ENCODE results near the gene GPC5.

DNA sequence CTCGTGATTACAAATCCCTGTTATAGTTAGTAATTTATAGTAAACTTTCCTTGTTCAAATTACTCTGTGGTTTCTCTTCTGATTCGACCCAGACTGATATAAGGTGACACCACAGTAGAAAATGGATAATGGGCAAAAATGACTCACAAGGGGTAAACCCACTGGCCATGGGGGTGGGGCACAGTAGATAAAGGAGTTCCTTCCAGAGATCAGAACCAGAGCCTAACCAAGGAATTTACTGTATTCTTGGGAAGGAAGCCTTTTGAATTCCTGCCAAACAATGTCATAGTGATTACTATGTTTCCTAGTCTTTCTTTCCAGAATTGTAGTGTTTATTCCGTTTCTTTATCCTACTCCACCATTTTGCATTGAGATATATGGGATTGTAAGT lies 29.0 kb upstream of the GPC5 start:
- TF ChIP-seq, protein P1, sequence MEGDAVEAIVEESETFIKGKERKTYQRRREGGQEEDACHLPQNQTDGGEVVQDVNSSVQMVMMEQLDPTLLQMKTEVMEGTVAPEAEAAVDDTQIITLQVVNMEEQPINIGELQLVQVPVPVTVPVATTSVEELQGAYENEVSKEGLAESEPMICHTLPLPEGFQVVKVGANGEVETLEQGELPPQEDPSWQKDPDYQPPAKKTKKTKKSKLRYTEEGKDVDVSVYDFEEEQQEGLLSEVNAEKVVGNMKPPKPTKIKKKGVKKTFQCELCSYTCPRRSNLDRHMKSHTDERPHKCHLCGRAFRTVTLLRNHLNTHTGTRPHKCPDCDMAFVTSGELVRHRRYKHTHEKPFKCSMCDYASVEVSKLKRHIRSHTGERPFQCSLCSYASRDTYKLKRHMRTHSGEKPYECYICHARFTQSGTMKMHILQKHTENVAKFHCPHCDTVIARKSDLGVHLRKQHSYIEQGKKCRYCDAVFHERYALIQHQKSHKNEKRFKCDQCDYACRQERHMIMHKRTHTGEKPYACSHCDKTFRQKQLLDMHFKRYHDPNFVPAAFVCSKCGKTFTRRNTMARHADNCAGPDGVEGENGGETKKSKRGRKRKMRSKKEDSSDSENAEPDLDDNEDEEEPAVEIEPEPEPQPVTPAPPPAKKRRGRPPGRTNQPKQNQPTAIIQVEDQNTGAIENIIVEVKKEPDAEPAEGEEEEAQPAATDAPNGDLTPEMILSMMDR (IDR thresholded peaks at IDR 0.05; ENCODE audit: low read depth, low read length) = no peak
- no peak for TF ChIP-seq EZH2phosphoT487 (IDR thresholded peaks at IDR 0.05; ENCODE audit: low read depth)

Measured in OCI-LY3 (cell line).